ENCODE measurements around the gene TBPL2. TPM values are rescaled to one million over a fixed set of nuclear protein-coding genes. Genes with fewer than 3 reads are reported as not detected.

TBPL2 gene
- total and polyA plus RNA-seq, 2 of the 13 experiments (the other 11 are each of a cell fraction or from before 2014, with no cell fraction given) = not detected

- Histone ChIP-seq H4K20me1 (ENCODE audit: insufficient read depth, low read length) (no peaks in the 10 kb centered on the region), H2AFZ (ENCODE audit: low read length) (no peak overlapping the region), H3K27me3 (ENCODE audit: control insufficient read depth in 1 of 2, insufficient read depth in 2 of 2, low read length in 2 of 2) (no peaks in the 10 kb centered on the region), H3K4me3 (replicated peaks in 1 of 3; ENCODE audit: insufficient read depth in 1 of 3, low read depth in 2 of 3, low read length in 3 of 3) (no peak overlapping the region), H3K4me1 (ENCODE audit: insufficient read depth, low read length) (no peaks in the 10 kb centered on the region), H3K9ac (ENCODE audit: insufficient read depth, low read depth, low read length) (no peak overlapping the region), H3K4me2 (ENCODE audit: low read depth, low read length) (no peak overlapping the region), H3K79me2 (ENCODE audit: insufficient read depth, low read length) (peaks cover 43% of the 10 kb centered on the region), H3K36me3 (replicated peaks in 1 of 2; ENCODE audit: control insufficient read depth in 1 of 2, insufficient read depth in 2 of 2, low read length in 2 of 2) (peaks cover 4 to 13% of the 10 kb centered on the region in 2 experiments; a peak in 2 of 5 replicates), H3K27ac (ENCODE audit: extremely low read length, insufficient read depth, low read length) (no peak overlapping the region), H3K9me3 (ENCODE audit: low read length) (no peaks in the 10 kb centered on the region)
- no peak for TF ChIP-seq ZNF256 (CRISPR knock-in tag; conservative IDR thresholded peaks at IDR 0.05)
- TF ChIP-seq, protein P1, sequence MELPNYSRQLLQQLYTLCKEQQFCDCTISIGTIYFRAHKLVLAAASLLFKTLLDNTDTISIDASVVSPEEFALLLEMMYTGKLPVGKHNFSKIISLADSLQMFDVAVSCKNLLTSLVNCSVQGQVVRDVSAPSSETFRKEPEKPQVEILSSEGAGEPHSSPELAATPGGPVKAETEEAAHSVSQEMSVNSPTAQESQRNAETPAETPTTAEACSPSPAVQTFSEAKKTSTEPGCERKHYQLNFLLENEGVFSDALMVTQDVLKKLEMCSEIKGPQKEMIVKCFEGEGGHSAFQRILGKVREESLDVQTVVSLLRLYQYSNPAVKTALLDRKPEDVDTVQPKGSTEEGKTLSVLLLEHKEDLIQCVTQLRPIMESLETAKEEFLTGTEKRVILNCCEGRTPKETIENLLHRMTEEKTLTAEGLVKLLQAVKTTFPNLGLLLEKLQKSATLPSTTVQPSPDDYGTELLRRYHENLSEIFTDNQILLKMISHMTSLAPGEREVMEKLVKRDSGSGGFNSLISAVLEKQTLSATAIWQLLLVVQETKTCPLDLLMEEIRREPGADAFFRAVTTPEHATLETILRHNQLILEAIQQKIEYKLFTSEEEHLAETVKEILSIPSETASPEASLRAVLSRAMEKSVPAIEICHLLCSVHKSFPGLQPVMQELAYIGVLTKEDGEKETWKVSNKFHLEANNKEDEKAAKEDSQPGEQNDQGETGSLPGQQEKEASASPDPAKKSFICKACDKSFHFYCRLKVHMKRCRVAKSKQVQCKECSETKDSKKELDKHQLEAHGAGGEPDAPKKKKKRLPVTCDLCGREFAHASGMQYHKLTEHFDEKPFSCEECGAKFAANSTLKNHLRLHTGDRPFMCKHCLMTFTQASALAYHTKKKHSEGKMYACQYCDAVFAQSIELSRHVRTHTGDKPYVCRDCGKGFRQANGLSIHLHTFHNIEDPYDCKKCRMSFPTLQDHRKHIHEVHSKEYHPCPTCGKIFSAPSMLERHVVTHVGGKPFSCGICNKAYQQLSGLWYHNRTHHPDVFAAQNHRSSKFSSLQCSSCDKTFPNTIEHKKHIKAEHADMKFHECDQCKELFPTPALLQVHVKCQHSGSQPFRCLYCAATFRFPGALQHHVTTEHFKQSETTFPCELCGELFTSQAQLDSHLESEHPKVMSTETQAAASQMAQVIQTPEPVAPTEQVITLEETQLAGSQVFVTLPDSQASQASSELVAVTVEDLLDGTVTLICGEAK (IDR thresholded peaks at IDR 0.05) = peak; percentile 29; the same call in 1 of the 2 replicates
- TF ChIP-seq, protein P1 (CRISPR knock-in tag; IDR thresholded peaks at IDR 0.05) = no peak
- WGBS (ENCODE audit: low lambda C conversion rate) = 82% methylated on average over 2 of the region's 2 CpGs
- in situ Hi-C loops (cut with HindIII; ENCODE audit: extremely low pct_ligation_motif_present, low pct_unique_long_range_greater_than_20kb) = no loop called here
- DNase-seq (ENCODE audit: low spot score) = no peak
- ATAC-seq = no peak
- intact Hi-C loops (cut with micrococcal nuclease; ENCODE audit: unreplicated experiment) = no loop called here
- CTCF ChIA-PET (ENCODE audit: low intra/inter-chr PET ratio, low total read pairs) = no interaction called here
- no peak for FAIRE-seq
- POLR2A ChIA-PET = no interaction called here
- BruUV-seq (replicated peaks) = no TSS peak
These were observed 40.6 kb downstream of the TBPL2 start for GRCh38 chr14:55399852-55400251.

Measured in HepG2 (cell line).